NT2/D1 (cell line): ENCODE results near the gene FBXW7.

Experiments used
- SUZ12 ChIP-seq: IDR thresholded peaks from 2 replicates; pipeline ENCODE4 v1.6.1; 2011; ENCODE audit not compliant: insufficient read length, insufficient read depth; ENCODE audit errors: extremely low read depth
- YY1 ChIP-seq: IDR thresholded peaks from 2 replicates; pipeline ENCODE4 v1.6.1; 2011; ENCODE audit not compliant: insufficient read length, insufficient read depth
- ZNF274 ChIP-seq: IDR thresholded peaks from 2 replicates; pipeline ENCODE4 v1.6.1; 2011; ENCODE audit warnings: mild to moderate bottlenecking, low read depth, low read length

GRCh38 chr4:152316969-152317368 is 218.9 kb downstream of the FBXW7 start:
- TF ChIP-seq ZNF274, result no peak
- no peak for TF ChIP-seq SUZ12
- TF ChIP-seq YY1, result no peak
